A673 (cell line): ENCODE results near the gene AJM1.

Source experiments
- CTCF ChIP-seq: fragments of 300-800, 200-600 bp; sonication (generic); conservative IDR thresholded peaks from 2 replicates; pipeline ENCODE4 v1.5.1; 2017; ENCODE audit warnings: low read depth, mild to moderate bottlenecking, antibody characterized with exemption, low read length, moderate library complexity, mixed read lengths
- EZH2 ChIP-seq: fragments of 200-600 bp; sonication (generic); IDR thresholded peaks from 2 replicates; pipeline ENCODE4 v1.6.1; 2017; ENCODE audit warnings: borderline replicate concordance, low read depth, mild to moderate bottlenecking, mixed read lengths, antibody characterized with exemption, low read length; ENCODE audit not compliant: poor library complexity, severe bottlenecking

DNA sequence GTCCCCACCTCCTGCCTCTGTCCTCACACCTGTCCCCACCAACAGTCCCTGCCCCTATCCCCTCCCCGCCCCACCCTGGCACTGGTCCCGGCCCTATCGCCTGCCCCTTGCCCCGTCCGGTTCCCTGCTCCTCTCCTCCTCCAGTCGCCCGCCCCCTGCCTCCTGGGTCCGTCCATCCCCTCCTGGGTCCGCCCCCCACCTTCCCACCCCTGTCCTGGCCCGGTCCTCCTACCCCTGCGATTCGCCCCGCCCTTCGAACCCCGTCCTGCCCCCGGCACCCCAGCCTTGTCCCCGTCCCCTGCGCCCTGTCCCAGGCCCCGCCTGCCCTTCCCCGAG lies 23.5 kb downstream of the AJM1 start:
- no peak for TF ChIP-seq CTCF
- no peak for TF ChIP-seq EZH2
